HG03520 (cell line): ENCODE measurements around the gene NCOA3.

Source experiments
- ATAC-seq: cut with Tn5 transposase; IDR thresholded peaks from one replicate; pipeline ENCODE4 v1.9.1; 2021; ENCODE audit warnings: mild to moderate bottlenecking, moderate library complexity; ENCODE audit not compliant: unreplicated experiment

NCOA3 gene

DNA sequence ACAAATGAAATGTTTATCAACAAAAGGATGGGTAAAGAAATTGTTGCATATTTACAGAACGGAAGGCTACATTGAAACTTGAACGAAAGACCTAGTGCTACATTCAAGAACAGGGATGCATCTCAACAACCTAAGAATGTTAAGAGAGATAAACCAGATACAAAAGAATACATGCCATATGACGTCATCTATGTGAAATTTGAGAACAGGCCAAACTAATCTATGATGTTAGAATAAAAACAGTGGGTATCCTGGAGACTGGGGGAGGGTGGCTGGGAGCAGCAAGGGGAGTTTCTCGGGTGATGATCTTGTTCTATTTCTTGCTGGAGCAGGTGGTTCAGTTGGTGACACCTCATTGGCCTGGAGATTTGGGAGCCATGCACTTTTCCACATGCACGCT, 202.1 kb downstream of the NCOA3 start:
- no peak for ATAC-seq

DNA sequence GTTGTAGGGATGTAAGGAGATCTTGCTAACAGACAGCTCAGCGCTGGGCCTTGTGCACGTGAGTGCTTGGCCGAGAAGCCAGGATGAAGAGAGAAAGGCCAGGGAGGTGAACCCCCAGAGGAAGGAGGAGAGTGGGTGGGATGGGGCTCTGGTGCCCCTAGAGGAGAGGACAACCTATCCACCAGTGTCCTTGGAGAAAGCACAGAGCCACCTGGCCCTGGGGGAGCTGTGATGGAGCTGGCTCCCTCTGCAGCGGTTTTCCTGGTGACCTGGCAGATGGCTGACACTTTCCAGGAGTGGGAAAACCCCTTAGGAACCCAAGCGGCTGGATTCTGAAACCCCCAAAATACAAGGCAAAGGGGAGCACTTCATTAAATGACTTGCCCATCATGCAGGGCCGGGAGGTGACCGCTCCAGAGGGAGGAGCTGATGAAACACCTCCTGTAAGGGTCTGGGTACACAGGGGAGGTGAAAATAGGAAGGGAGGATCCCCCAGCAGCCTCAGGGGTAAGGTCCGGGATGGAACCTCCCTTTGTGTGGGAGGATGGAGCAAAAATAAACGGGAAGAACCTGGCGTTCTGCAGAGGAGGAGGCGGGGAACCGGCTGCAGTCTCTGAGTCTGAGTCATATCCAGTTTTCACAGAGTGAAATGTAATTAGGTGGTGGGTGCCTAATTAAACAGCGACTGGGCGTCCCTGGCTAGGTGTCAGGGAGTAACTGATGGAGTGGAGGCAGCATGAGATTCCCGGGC, 203.2 kb downstream of the NCOA3 start:
- no peak for ATAC-seq

DNA sequence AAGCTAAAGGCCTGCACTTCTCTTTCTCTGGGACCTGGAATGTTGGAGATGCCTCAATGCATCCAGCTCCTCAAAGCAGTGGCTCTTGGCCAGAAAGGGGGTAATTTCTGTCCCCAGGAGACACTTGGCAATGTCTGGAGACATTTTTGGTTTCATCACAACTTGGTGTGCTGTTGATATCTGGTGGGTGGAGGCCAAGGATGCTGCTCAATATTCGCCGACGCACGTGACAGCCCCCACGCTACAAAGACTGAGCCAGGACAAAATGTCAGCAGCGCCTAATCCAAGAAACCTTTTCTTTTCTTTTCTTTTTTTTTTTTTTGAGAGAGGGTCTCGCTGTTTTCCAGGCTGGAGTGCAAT, 203.8 kb downstream of the NCOA3 start:
- ATAC-seq, result no peak

DNA sequence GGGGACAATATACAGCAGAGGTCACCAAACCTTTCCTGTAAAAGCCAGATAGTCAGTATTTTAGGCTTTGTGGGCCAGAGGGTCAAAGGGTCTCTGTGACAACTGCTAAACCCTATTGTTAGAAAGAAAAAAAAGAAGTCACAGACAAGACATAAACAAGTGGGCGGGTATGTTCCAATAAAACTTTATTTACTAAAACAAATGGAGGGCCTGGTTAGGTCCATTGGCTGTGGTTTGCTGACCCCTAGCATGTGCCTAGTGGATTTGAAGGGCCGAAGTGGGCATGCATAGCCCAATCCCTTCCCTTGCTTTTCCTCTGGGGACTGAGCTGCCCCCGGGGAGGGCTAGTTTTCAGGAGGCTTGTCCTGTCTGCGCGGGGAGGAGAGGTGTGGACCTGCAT, 204.7 kb downstream of the NCOA3 start:
- ATAC-seq, result no peak
